ENCODE results near the gene RGS16.

The RGS16 gene

GRCh38 chr1:182586380-182586779, 17.8 kb downstream of the RGS16 start:
- DNase-seq (ENCODE audit: low read depth in 1 of 2, low spot score in 1 of 2): no peak

GRCh38 chr1:182584746-182585145, 19.4 kb downstream of the RGS16 start:
- no peak for DNase-seq (ENCODE audit: low read depth in 1 of 2, low spot score in 1 of 2)

GRCh38 chr1:182580736-182581135, 23.5 kb downstream of the RGS16 start:
- DNase-seq (ENCODE audit: low read depth in 1 of 2, low spot score in 1 of 2): no peak

GRCh38 chr1:182575540-182576149, 28.5 kb downstream of the RGS16 start:
- no peak for DNase-seq (ENCODE audit: low read depth in 1 of 2, low spot score in 1 of 2)

GRCh38 chr1:182574156-182574555, 30.0 kb downstream of the RGS16 start:
- DNase-seq (ENCODE audit: low read depth in 1 of 2, low spot score in 1 of 2): no peak

- no peak for DNase-seq (ENCODE audit: low read depth in 1 of 2, low spot score in 1 of 2)
These were observed 33.6 kb downstream of the RGS16 start for GRCh38 chr1:182570611-182570970.

- DNase-seq (ENCODE audit: low read depth in 1 of 2, low spot score in 1 of 2): no peak
These were observed 34.1 kb downstream of the RGS16 start for GRCh38 chr1:182569939-182570610.

GRCh38 chr1:182568647-182569284, 35.4 kb downstream of the RGS16 start:
- DNase-seq (ENCODE audit: low read depth in 1 of 2, low spot score in 1 of 2): no peak

GRCh38 chr1:182567629-182568028, 36.6 kb downstream of the RGS16 start:
- no peak for DNase-seq (ENCODE audit: low read depth in 1 of 2, low spot score in 1 of 2)

- no peak for DNase-seq (ENCODE audit: low read depth in 1 of 2, low spot score in 1 of 2)
These were observed 38.7 kb downstream of the RGS16 start for GRCh38 chr1:182565537-182565936.

- no peak for DNase-seq (ENCODE audit: low read depth in 1 of 2, low spot score in 1 of 2)
These were observed 39.7 kb downstream of the RGS16 start for GRCh38 chr1:182564406-182565004.

- no peak for DNase-seq (ENCODE audit: low read depth in 1 of 2, low spot score in 1 of 2)
These were observed 41.1 kb downstream of the RGS16 start for GRCh38 chr1:182563095-182563494.

- DNase-seq (ENCODE audit: low read depth in 1 of 2, low spot score in 1 of 2): no peak
These were observed 42.7 kb downstream of the RGS16 start for GRCh38 chr1:182561456-182561855.

GRCh38 chr1:182560392-182560984, 43.7 kb downstream of the RGS16 start:
- DNase-seq (ENCODE audit: low read depth in 1 of 2, low spot score in 1 of 2): no peak

- no peak for DNase-seq (ENCODE audit: low read depth in 1 of 2, low spot score in 1 of 2)
These were observed 47.9 kb downstream of the RGS16 start for GRCh38 chr1:182556279-182556678.

GRCh38 chr1:182555493-182555892, 48.7 kb downstream of the RGS16 start:
- no peak for DNase-seq (ENCODE audit: low read depth in 1 of 2, low spot score in 1 of 2)

- no peak for DNase-seq (ENCODE audit: low read depth in 1 of 2, low spot score in 1 of 2)
These were observed 51.7 kb downstream of the RGS16 start for GRCh38 chr1:182552527-182552926.

GRCh38 chr1:182549811-182550210, 54.4 kb downstream of the RGS16 start:
- no peak for DNase-seq (ENCODE audit: low read depth in 1 of 2, low spot score in 1 of 2)

GRCh38 chr1:182549346-182549745, 54.8 kb downstream of the RGS16 start:
- no peak for DNase-seq (ENCODE audit: low read depth in 1 of 2, low spot score in 1 of 2)
